Mesenchymal stem cell (in vitro differentiated cells and primary cell): ENCODE results near the gene ITPKB.

ENCODE experiments used
- DNase-seq: peaks from one replicate; pipeline ENCODE4 v3.0.0-alpha.2; 2013
- H2AFZ ChIP-seq: one replicate; pipeline ENCODE4 v1.6.1; 2013; ENCODE audit warnings: low read depth, mild to moderate bottlenecking, control low read depth, inconsistent platforms, low read length, moderate library complexity
- H2AK5ac ChIP-seq: 2 replicates; pipeline ENCODE4 v1.6.1; 2013; ENCODE audit warnings: low read length, moderate library complexity, mild to moderate bottlenecking, inconsistent platforms; ENCODE audit not compliant: severe bottlenecking
- H2BK120ac ChIP-seq: one replicate; pipeline ENCODE4 v1.6.1; 2013; ENCODE audit warnings: low read depth, mild to moderate bottlenecking, inconsistent platforms, low read length, moderate library complexity
- H2BK12ac ChIP-seq, 2 experiments: one replicate each; pipeline ENCODE4 v1.6.1; 2013; ENCODE audit warnings: inconsistent platforms in 2 of 2, low read length in 2 of 2, mild to moderate bottlenecking in 2 of 2, moderate library complexity in 2 of 2, control low read depth in 1 of 2
- H2BK15ac ChIP-seq: one replicate; pipeline ENCODE4 v1.6.1; 2013; ENCODE audit warnings: mild to moderate bottlenecking, low read depth, inconsistent platforms; ENCODE audit not compliant: poor library complexity, severe bottlenecking
- H2BK5ac ChIP-seq: 2 replicates; pipeline ENCODE4 v1.6.1; 2013; ENCODE audit warnings: low read depth, mild to moderate bottlenecking, low read length, control low read depth, inconsistent platforms; ENCODE audit not compliant: poor library complexity, severe bottlenecking
- H3K14ac ChIP-seq, 2 experiments: one replicate each; pipeline ENCODE4 v1.6.1; 2013; ENCODE audit warnings: inconsistent platforms in 2 of 2, low read length in 2 of 2, control low read depth in 1 of 2, mild to moderate bottlenecking in 1 of 2, moderate library complexity in 1 of 2
- H3K18ac ChIP-seq, 2 experiments: one replicate each; pipeline ENCODE4 v1.6.1; 2013; ENCODE audit warnings: inconsistent platforms in 2 of 2, low read length in 2 of 2, control low read depth in 1 of 2, low read depth in 1 of 2, mild to moderate bottlenecking in 1 of 2
- H3K23ac ChIP-seq, 2 experiments: one replicate each; pipeline ENCODE4 v1.6.1; 2013; ENCODE audit warnings: inconsistent platforms in 2 of 2, low read length in 2 of 2, mild to moderate bottlenecking in 2 of 2, moderate library complexity in 2 of 2, control low read depth in 1 of 2
- H3K27ac ChIP-seq: 2 replicates; pipeline ENCODE4 v1.5.1; 2013; ENCODE audit warnings: mild to moderate bottlenecking, moderate library complexity, low read length, control low read depth, inconsistent platforms; ENCODE audit not compliant: poor library complexity, severe bottlenecking
- H3K27me3 ChIP-seq, 2 experiments: 2 replicates each; pipeline versions ENCODE4 v1.6.1 to v1.7.0; 2013; ENCODE audit warnings: low read length in 2 of 2, mild to moderate bottlenecking in 2 of 2, moderate library complexity in 2 of 2, control low read depth in 1 of 2, inconsistent platforms in 1 of 2; ENCODE audit not compliant: control insufficient read depth in 1 of 2, insufficient read depth in 1 of 2
- H3K36me3 ChIP-seq, 2 experiments: 2 replicates each; pipeline versions ENCODE4 v1.6.1 to v1.7.0; 2013; ENCODE audit warnings: low read length in 2 of 2, control low read depth in 1 of 2, inconsistent platforms in 1 of 2, low read depth in 1 of 2, mild to moderate bottlenecking in 1 of 2; ENCODE audit not compliant: insufficient read depth in 2 of 2, control insufficient read depth in 1 of 2
- H3K4ac ChIP-seq, 2 experiments: one replicate each; pipeline ENCODE4 v1.6.1; 2013; ENCODE audit warnings: inconsistent platforms in 2 of 2, low read length in 2 of 2, mild to moderate bottlenecking in 2 of 2, moderate library complexity in 2 of 2, control low read depth in 1 of 2, low read depth in 1 of 2
- H3K4me1 ChIP-seq: 2 replicates; pipeline ENCODE4 v1.6.1; 2013; ENCODE audit warnings: low read depth, low read length, control low read depth; ENCODE audit not compliant: control insufficient read depth, insufficient read depth
- H3K4me2 ChIP-seq: 2 replicates; pipeline ENCODE4 v1.6.1; 2013; ENCODE audit warnings: low read length, mild to moderate bottlenecking, inconsistent platforms; ENCODE audit not compliant: poor library complexity, severe bottlenecking
- H3K4me3 ChIP-seq, 2 experiments: 2 replicates each; pipeline versions ENCODE4 v1.5.1 to v1.7.0; 2013; ENCODE audit warnings: low read length in 2 of 2, mild to moderate bottlenecking in 2 of 2, control low read depth in 1 of 2, low read depth in 1 of 2; ENCODE audit not compliant: insufficient read depth in 1 of 2
- H3K79me1 ChIP-seq: replicated peaks from 2 replicates; pipeline ENCODE4 v1.6.1; 2013; ENCODE audit warnings: mild to moderate bottlenecking, control low read depth, low read length, inconsistent platforms; ENCODE audit not compliant: poor library complexity, severe bottlenecking
- H3K9ac ChIP-seq: 2 replicates; pipeline ENCODE4 v1.7.0; 2013; ENCODE audit warnings: mild to moderate bottlenecking, low read length, moderate library complexity
- H3K9me3 ChIP-seq: 2 replicates; pipeline ENCODE4 v1.7.0; 2013; ENCODE audit warnings: mild to moderate bottlenecking, low read length; ENCODE audit not compliant: control insufficient read depth
- H4K8ac ChIP-seq: one replicate; pipeline ENCODE4 v1.6.1; 2013; ENCODE audit warnings: inconsistent platforms, mild to moderate bottlenecking, low read length, moderate library complexity
- H4K91ac ChIP-seq: one replicate; pipeline ENCODE4 v1.6.1; 2013; ENCODE audit warnings: mild to moderate bottlenecking, low read length, inconsistent platforms
- WGBS: methylation state at CpG from one replicate; pipeline ENCODE4 v1.1.7; 2013; ENCODE audit warnings: mixed read lengths; 5-methylcytosine and 5-hydroxymethylcytosine counted together

The ITPKB gene

DNA sequence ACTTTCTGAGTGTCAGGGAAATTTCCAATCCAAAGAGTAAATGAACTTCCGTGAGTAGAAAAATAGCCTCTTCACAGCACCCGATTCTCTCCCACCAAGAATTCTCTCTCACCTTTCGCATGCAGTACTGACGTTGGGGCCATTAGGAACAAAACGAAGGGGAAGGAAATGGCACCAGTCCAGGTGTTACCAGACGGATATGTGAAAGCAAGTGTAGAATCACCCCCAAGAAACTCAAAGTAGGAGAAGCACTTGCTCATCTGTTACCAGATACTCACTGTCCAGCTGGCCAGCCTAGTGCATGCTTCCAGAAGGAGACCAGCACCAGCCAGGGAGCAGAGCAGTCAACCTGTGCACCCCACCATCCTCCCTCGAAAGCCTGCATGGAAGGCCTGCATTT lies 55.1 kb downstream of the ITPKB start:
- H3K4me2 ChIP-seq = no peak overlapping the region
- H2AFZ ChIP-seq = no peak overlapping the region
- H3K36me3 ChIP-seq = peaks cover 0 to 2% of the 10 kb centered on the region in 2 experiments
- no peak overlapping the region for H3K4me3 ChIP-seq
- H4K8ac ChIP-seq = no peak overlapping the region
- no peak overlapping the region for H3K14ac ChIP-seq
- no peak overlapping the region for H2BK120ac ChIP-seq
- no peak overlapping the region for H3K4ac ChIP-seq
- no peaks in the 10 kb centered on the region for H3K27me3 ChIP-seq
- peaks cover 35% of the 10 kb centered on the region for H3K79me1 ChIP-seq
- H3K18ac ChIP-seq = no peak overlapping the region
- no peak for DNase-seq
- no peaks in the 10 kb centered on the region for H3K9me3 ChIP-seq
- no peak overlapping the region for H2BK15ac ChIP-seq
- H3K23ac ChIP-seq = no peak overlapping the region
- no peak overlapping the region for H3K9ac ChIP-seq
- no peak overlapping the region for H2BK5ac ChIP-seq
- no peak overlapping the region for H2AK5ac ChIP-seq
- 95% methylated on average over 7 of the region's 7 CpGs for WGBS
- no peak overlapping the region for H4K91ac ChIP-seq
- H2BK12ac ChIP-seq = no peak overlapping the region
- H3K27ac ChIP-seq = no peak overlapping the region
- peaks cover 7% of the 10 kb centered on the region for H3K4me1 ChIP-seq

DNA sequence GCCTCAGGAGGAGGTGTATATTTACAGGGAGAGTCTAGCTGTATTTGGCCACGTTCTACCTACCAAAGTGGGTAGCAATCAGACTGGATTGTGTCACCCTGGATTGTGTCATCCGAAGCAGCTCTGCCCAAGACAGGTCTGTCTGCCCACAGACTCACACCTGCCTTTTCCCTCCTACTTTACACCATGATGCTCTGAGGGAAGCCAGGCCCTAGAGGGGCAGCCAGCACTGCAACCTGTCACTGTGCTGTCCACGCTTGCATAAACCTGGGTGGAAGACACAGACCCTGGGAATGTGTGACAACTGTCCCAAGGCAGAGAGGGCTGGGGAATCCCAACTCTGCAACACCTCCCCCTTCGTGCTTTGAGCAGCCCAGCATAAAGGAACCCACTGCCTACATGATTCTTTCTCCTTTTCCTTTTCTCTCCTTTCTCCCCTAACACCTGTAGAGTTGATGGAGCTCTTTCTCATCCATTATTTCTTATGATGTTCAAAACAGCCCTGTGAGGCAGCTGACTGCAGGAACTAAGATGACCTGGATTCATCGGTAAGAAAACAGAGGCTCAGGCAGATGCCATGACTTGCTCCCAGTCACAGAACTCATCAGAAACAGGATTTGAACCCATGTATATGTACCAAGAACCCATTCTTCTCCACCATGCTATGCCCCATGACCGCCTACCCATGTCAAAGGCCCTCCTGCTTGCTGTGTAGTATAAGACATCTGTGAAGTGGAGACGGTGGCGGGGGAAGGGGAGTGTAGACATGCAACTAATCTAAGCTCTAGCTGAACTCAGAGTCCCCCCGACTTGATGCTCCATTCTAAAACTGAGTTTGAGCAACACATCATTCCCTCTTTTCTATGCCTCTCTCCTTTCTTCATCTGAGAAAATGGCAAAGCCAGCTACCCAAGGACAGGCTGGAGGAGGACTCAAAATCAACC lies 55.9 kb downstream of the ITPKB start:
- H2BK15ac ChIP-seq = no peak overlapping the region
- no peaks in the 10 kb centered on the region for H3K27me3 ChIP-seq
- no peak overlapping the region for H4K91ac ChIP-seq
- H3K4me1 ChIP-seq = peaks cover 7% of the 10 kb centered on the region
- H4K8ac ChIP-seq = no peak overlapping the region
- H2AFZ ChIP-seq = no peak overlapping the region
- peaks cover 32% of the 10 kb centered on the region for H3K79me1 ChIP-seq
- H2BK120ac ChIP-seq = no peak overlapping the region
- H2BK5ac ChIP-seq = no peak overlapping the region
- no peaks in the 10 kb centered on the region for H3K9me3 ChIP-seq
- H3K14ac ChIP-seq = no peak overlapping the region
- 87% methylated on average over 8 of the region's 9 CpGs for WGBS
- no peak overlapping the region for H3K27ac ChIP-seq
- no peak overlapping the region for H3K9ac ChIP-seq
- DNase-seq = no peak
- peaks cover 0 to 2% of the 10 kb centered on the region in 2 experiments for H3K36me3 ChIP-seq
- no peak overlapping the region for H3K18ac ChIP-seq
- no peak overlapping the region for H3K4me2 ChIP-seq
- no peak overlapping the region for H2AK5ac ChIP-seq
- H3K23ac ChIP-seq = no peak overlapping the region
- H3K4ac ChIP-seq = no peak overlapping the region
- H2BK12ac ChIP-seq = no peak overlapping the region
- H3K4me3 ChIP-seq = no peak overlapping the region

DNA sequence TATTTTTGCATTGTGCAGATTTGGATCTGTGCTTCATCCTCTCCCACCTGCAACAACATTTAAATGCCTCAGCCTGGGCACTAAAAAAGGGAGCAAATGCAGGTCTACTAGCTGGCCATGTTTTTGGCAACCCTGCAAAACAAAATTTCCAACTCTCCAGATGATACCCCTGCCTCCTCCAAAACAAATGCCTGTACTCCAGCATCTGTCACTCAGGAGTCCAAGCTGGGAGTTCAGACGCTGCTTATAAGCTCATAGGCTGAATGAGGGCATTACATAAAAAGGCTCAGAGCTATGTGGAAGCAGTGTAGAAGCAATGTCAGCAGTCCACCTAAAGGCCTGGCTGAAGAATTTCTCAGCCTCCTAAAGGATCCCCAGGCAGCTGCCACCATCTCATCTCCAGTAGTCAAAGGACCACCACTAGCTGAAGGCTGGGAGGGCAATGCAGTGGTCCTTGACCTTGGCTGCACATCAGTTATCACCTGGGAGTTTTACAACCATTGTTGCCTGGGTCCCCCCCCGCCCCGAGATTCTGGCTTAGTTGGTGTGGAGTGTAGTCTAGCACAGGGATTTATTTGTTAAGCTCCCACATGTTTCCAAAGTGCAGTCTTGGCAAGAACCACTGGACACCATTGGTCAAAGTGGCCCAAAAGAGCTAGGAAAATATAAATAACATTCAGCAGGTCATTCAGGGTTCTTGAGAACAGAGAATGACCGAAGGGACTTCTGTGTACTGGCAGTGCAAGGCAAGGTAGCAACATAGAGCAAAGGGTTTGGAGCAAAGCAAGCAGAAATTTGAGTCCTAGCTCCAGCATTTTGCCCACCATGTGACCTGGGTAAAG lies 57.2 kb downstream of the ITPKB start:
- Histone ChIP-seq H2AK5ac (no peak overlapping the region), H4K91ac (no peak overlapping the region), H3K23ac (no peak overlapping the region), H3K4ac (no peak overlapping the region), H3K18ac (no peak overlapping the region), H3K4me3 (no peak overlapping the region), H3K27ac (no peak overlapping the region), H2AFZ (no peak overlapping the region), H2BK120ac (no peak overlapping the region), H3K9me3 (no peaks in the 10 kb centered on the region), H3K27me3 (no peaks in the 10 kb centered on the region), H3K4me1 (peaks cover 16% of the 10 kb centered on the region), H3K9ac (no peak overlapping the region), H3K36me3 (peaks cover 0 to 2% of the 10 kb centered on the region in 2 experiments), H2BK5ac (no peak overlapping the region), H3K4me2 (no peak overlapping the region), H3K79me1 (peaks cover 29% of the 10 kb centered on the region), H2BK15ac (no peak overlapping the region), H4K8ac (no peak overlapping the region), H3K14ac (no peak overlapping the region), H2BK12ac (no peak overlapping the region)
- WGBS = 98% methylated on average over 4 of the region's 4 CpGs
- no peak for DNase-seq

DNA sequence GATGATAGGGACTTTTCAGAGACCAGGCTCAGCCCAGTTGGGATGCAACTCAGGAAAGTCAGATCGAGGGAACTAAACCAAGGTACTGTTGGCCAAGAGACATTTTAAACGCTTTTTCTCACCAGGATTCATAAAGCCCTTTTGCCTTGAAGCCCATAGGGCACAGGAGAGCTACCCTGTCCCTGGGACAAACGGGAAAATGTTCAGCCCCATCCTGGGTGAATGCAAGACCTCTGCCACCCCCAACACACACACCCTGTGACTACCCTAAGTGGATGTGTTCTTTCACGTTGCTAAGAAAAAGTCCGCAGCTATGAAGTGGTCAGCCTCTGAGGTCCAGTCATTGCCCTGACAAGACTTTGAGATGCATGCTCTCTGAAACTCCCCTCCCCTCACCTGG lies 58.4 kb downstream of the ITPKB start:
- Histone ChIP-seq H3K14ac (no peak overlapping the region), H3K27ac (peak overlapping the region; percentile 24), H3K4me1 (peaks cover 17% of the 10 kb centered on the region), H3K27me3 (no peaks in the 10 kb centered on the region), H3K36me3 (peaks cover 0 to 2% of the 10 kb centered on the region in 2 experiments), H4K8ac (peak overlapping the region; percentile 66), H2AFZ (no peak overlapping the region), H2BK5ac (no peak overlapping the region), H3K4me3 (peak overlapping the region in 1 of 2 experiments; percentile 75), H3K4ac (no peak overlapping the region), H3K79me1 (peaks cover 26% of the 10 kb centered on the region), H4K91ac (no peak overlapping the region), H3K4me2 (peak overlapping the region; percentile 73), H3K9ac (peak overlapping the region; percentile 90), H3K23ac (no peak overlapping the region), H2BK12ac (no peak overlapping the region), H3K9me3 (no peaks in the 10 kb centered on the region), H2BK120ac (no peak overlapping the region), H3K18ac (peak overlapping the region in 1 of 2 experiments; percentile 18), H2AK5ac (peak overlapping the region; percentile 15), H2BK15ac (no peak overlapping the region)
- DNase-seq = no peak
- 38% methylated on average over 5 of the region's 5 CpGs for WGBS
